Activated T-helper 17 cell treated with anti-CD3 and anti-CD28 coated beads, Interleukin-2, amount 50 U/mL, for 72 hours (primary cell): ENCODE data around the gene IRGC. TPM values are rescaled to one million over a fixed set of nuclear protein-coding genes. Genes with fewer than 3 reads are reported as not detected.

ENCODE experiments used
- ATAC-seq: fragments of 150-1000 bp; cut with Tn5 transposase; replicated peaks from 2 replicates; pipeline ENCODE4 v1.10.0; 2021; ENCODE audit warnings: mild to moderate bottlenecking, moderate library complexity
- H3K27ac Mint-ChIP-seq: one replicate; pipeline ENCODE4 v1.8.0; 2022; ENCODE audit warnings: mixed read lengths
- H3K27me3 Mint-ChIP-seq: one replicate; pipeline ENCODE4 v1.8.0; 2022; ENCODE audit warnings: mixed read lengths
- H3K36me3 Mint-ChIP-seq: one replicate; pipeline ENCODE4 v1.8.0; 2022; ENCODE audit warnings: low read depth, mild to moderate bottlenecking, mixed read lengths
- H3K4me1 Mint-ChIP-seq: one replicate; pipeline ENCODE4 v1.8.0; 2022; ENCODE audit warnings: mixed read lengths
- H3K4me3 Mint-ChIP-seq: one replicate; pipeline ENCODE4 v1.8.0; 2022; ENCODE audit warnings: mild to moderate bottlenecking, mixed read lengths
- H3K9me3 Mint-ChIP-seq: one replicate; pipeline ENCODE4 v1.8.0; 2022; ENCODE audit warnings: mixed read lengths
- total RNA-seq, 2 donors: library from RNA; stranded (reverse); gene quantifications; one replicate each; pipeline ENCODE4 v1.2.3, GENCODE V29; 2022

IRGC gene
- total RNA-seq, 2 donors from 2014 or later = not detected

- Mint-ChIP-seq H3K36me3 (peaks cover 95% of the 10 kb centered on the region), H3K4me1 (peaks cover 84% of the 10 kb centered on the region), H3K9me3 (no peaks in the 10 kb centered on the region), H3K27me3 (no peaks in the 10 kb centered on the region), H3K4me3 (peak overlapping the region; percentile 83), H3K27ac (peak overlapping the region; percentile 99)
- ATAC-seq = no peak
These were observed 50.8 kb downstream of the IRGC start for GRCh38 chr19:43766755-43767043.

DNA sequence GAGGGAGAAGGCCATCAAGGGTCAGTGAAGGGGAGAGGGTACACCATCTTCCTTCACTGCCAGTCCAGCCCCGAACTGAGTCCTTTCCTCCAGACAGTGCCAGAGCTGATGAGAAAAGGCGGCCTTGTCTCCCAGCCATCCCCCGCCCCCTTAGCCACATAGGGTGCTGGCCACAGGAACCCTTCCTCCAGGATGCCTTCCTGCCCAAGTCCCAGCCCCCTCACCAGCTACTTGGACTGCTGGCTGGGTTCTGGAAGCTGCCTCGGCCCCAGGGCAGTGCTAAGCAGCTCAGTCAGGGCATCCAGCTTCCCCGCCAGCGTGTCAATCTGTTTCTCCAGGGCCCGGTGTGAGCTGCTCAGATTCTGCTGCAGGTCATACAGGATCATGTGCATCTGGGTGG is 51.4 kb downstream of the IRGC start:
- peaks cover 100% of the 10 kb centered on the region for H3K36me3 Mint-ChIP-seq

GRCh38 chr19:43767818-43768217 is 51.9 kb downstream of the IRGC start:
- ATAC-seq = no peak
- Mint-ChIP-seq H3K36me3 (peaks cover 100% of the 10 kb centered on the region), H3K9me3 (no peaks in the 10 kb centered on the region), H3K27me3 (no peaks in the 10 kb centered on the region), H3K27ac (peak overlapping the region; percentile 99), H3K4me1 (peaks cover 75% of the 10 kb centered on the region), H3K4me3 (peak overlapping the region; percentile 83)

More for the DNA sequence above, 51.4 kb downstream of the IRGC start:
- Mint-ChIP-seq H3K9me3 (no peaks in the 10 kb centered on the region), H3K4me1 (peaks cover 80% of the 10 kb centered on the region), H3K4me3 (peak overlapping the region; percentile 83), H3K27ac (peak overlapping the region; percentile 99), H3K27me3 (no peaks in the 10 kb centered on the region)
- no peak for ATAC-seq

GRCh38 chr19:43768273-43769050 is 52.6 kb downstream of the IRGC start:
- Mint-ChIP-seq H3K4me1 (peaks cover 68% of the 10 kb centered on the region), H3K4me3 (peak overlapping the region; percentile 83), H3K27me3 (no peaks in the 10 kb centered on the region), H3K27ac (peak overlapping the region; percentile 99), H3K9me3 (no peaks in the 10 kb centered on the region), H3K36me3 (peaks cover 100% of the 10 kb centered on the region)
- ATAC-seq = no peak

DNA sequence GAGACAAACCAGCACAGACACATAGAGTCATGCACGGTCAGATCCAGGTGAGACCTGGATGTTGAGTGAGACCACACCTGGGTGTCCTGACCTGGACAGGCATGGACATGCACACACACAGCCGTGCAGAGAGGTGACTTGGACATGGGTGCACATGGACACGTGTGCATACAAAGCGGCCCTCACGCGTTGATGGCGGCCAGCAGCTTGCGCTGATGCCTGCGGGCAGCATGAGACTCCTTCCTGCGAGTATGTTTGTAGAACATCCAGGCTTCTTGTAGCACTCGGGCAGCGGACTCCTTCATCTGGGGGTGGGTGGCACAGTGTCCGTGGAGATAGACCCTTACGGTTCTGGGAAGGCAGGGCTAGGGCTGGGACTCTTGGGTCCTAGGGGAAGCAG is 53.4 kb downstream of the IRGC start:
- no peak for ATAC-seq
- peaks cover 63% of the 10 kb centered on the region for H3K4me1 Mint-ChIP-seq
- peak overlapping the region; percentile 83 for H3K4me3 Mint-ChIP-seq
- no peaks in the 10 kb centered on the region for H3K27me3 Mint-ChIP-seq
- peaks cover 100% of the 10 kb centered on the region for H3K36me3 Mint-ChIP-seq
- no peaks in the 10 kb centered on the region for H3K9me3 Mint-ChIP-seq
- H3K27ac Mint-ChIP-seq = peak overlapping the region; percentile 89

Other genes with a start within 250 kb of the IRGC start
- gene PHLDB3, start 211.3 kb upstream of the IRGC start, total RNA-seq = 10 to 100 TPM; 16.7 to 25.5 TPM
- gene ETHE1, start 188.9 kb upstream of the IRGC start, total RNA-seq = 10 to 100 TPM; 71.1 to 74.0 TPM
- gene ZNF575, start 182.9 kb upstream of the IRGC start, total RNA-seq = 1 to 10 TPM in 1 of 2 donors, under 1 TPM in 1; 0.86 to 1.7 TPM
- 10 to 100 TPM; 33.8 to 34.9 TPM for gene XRCC1, start 140.5 kb upstream of the IRGC start, total RNA-seq
- gene PINLYP, start 140.3 kb upstream of the IRGC start, total RNA-seq = 1 to 10 TPM; 4.6 to 6.2 TPM
- 10 to 100 TPM; 18.3 to 22.1 TPM for gene IRGQ, start 119.9 kb upstream of the IRGC start, total RNA-seq
- gene ZNF576, start 119.5 kb upstream of the IRGC start, total RNA-seq = 10 to 100 TPM; 17.8 to 23.3 TPM
- 1 to 10 TPM in 1 of 2 donors, under 1 TPM in 1; 0.74 to 1.4 TPM for gene SRRM5, start 104.0 kb upstream of the IRGC start, total RNA-seq
- 10 to 100 TPM; 12.9 to 27.6 TPM for gene ZNF428, start 96.4 kb upstream of the IRGC start, total RNA-seq
- under 1 TPM; 0.22 to 0.61 TPM for gene CADM4, start 76.2 kb upstream of the IRGC start, total RNA-seq
- 10 to 100 TPM; 11.2 to 52.5 TPM for gene PLAUR, start 45.9 kb upstream of the IRGC start, total RNA-seq
- gene SMG9, start 38.9 kb downstream of the IRGC start, total RNA-seq = 100 to 1,000 TPM in 1 of 2 donors, 10 to 100 TPM in 1; 70.4 to 109 TPM
- gene KCNN4, start 64.9 kb downstream of the IRGC start, total RNA-seq = 100 to 1,000 TPM; 116 to 385 TPM
- 1 to 10 TPM in 1 of 2 donors, under 1 TPM in 1; 0.73 to 6.6 TPM for gene LYPD5, start 86.4 kb downstream of the IRGC start, total RNA-seq
- gene ZNF283, start 111.2 kb downstream of the IRGC start, total RNA-seq = 10 to 100 TPM in 1 of 2 donors, 1 to 10 TPM in 1; 7.7 to 12.3 TPM
- gene ZNF404, start 167.9 kb downstream of the IRGC start, total RNA-seq = 1 to 10 TPM; 1.5 to 2.1 TPM
- gene ZNF45, start 219.2 kb downstream of the IRGC start, total RNA-seq = 10 to 100 TPM; 10.7 to 17.8 TPM
- 1 to 10 TPM; 1.2 to 4.2 TPM for gene ZNF221, start 235.2 kb downstream of the IRGC start, total RNA-seq